Kidney capillary endothelial cell (primary cell): ENCODE data around the gene SYNC.

Source experiments
- DNase-seq: peaks from one replicate; pipeline ENCODE4 v3.0.0-alpha.2; 2018; ENCODE audit warnings: low spot score

The SYNC gene

DNA sequence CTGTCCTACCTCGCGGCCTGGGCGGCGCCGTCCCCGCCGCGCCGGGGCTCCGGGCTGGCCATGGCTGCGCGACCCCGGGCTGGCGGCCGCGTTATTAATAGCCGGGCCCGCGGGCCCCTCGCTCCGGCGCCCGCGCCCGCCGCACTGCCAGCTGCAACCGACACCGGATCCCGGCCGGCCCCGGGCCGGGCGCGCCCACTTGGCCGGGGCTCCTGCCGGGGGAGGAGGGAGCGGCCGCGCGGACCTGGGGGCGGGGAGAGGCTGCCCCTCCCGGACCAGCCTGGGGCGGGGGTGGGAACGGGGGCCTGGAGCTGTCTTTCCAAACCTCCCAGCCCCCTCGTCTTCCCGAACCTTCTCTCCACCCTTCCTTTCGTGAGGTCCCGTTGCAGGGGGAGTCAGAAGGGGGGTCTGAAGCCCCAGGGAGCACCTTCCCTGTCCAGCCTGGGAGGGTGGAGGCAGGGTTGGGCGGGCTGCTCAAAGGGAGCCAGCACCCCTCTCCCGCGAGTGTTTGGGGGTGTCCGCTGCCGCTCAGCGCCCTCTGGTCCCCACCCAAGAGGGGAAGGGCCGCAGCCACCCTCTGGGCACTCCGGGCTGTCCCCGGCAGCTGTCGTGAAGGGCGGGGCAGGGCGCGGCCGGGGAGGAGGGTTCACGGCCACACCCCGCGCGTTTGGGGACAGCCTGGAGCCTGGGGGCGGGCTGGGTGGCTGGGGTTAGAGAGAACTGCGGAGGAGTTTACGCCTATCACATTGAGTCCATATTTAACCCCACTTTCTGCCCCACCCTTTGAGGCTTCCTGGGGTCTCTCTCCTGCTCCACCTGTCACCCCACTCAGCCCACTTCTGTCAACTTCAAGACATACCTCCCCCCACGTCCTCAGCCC lies at the start of gene SYNC:
TSS of gene SYNC (minus strand) at position 172 of the 880 bp plus-strand sequence. CDS start at position 62, 110 bp downstream.
- DNase-seq = no peak

DNA sequence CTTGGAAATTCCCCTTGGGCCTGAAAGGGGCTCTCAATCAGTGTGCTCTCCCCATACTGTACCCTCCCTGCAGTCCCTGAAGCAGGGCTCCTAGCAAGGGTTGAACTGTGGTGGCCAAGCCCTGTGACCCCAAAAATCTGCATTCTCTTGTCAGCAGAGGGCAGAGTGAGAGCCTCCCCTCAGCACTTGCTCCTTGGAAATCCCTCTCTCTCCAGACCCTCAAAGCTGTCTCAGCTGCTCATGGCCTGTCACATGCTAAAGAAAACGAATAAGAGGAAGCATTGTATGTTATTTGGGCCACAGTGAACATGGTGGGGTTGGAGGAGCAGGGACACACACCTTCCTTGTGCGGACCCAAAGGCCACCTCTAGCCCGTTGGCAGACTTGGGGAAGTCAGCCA lies 47.2 kb upstream of the SYNC start:
- DNase-seq = no peak

DNA sequence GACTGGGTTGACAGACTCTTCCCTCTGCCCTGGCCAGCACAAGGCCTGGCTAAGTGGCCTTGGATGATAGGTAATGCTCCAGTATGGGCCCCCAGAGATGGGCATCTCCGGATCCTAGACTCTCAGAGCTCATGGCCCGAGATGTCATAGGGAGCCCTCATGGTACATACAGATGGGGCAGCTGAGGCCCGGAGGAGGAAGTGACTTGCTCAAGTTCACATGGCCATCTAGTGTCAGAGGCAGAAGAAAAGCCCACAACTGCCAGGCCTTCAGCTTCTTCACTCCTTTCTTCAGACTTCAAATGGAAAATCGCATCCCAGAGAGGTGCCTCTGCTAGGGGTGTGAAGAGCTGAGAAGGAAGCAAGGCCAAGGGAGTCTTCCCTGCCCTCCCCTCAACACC lies 46.8 kb upstream of the SYNC start:
- no peak for DNase-seq

GRCh38 chr1:32748926-32749325 lies 46.4 kb upstream of the SYNC start:
- DNase-seq = no peak

DNA sequence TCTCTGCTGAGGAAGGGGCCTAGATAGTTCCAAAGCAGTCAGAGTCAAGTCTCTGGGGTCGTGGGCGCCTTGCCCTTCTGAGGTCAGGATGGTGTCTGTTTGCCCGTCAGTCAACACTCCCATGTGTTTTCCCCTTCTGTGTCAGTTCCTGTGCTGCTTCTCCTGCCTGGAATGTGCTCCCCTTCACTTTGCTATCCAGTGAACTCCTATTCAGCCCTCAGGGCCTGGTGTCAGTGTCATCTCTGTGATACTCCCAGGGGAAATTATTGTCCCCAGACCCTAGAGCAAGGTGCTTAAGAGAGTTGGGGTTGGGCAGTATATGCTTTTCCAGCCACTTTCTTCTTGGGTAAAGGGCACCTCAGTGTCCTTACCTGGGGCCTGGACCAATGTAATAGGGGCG lies 45.8 kb upstream of the SYNC start:
- DNase-seq = no peak

- DNase-seq = no peak
Measured at GRCh38 chr1:32746130-32746529, 43.6 kb upstream of the SYNC start.

DNA sequence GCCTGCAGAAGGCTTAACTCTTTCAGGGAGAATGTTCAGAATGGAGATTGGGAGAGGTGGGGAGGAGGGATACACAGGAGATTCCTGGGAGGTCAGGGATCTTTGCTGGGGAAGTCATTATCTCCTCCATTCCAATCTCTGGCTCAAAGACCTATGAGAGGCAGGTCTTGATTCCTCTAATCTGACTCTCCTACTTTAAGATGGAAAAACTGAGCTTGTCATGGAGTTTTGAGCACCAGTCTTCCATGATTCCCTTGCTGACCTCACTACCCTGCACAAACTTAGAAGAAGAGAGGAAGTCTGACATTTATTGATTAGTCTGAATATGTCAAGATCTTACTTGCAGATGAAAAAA lies 41.5 kb upstream of the SYNC start:
- DNase-seq = no peak

DNA sequence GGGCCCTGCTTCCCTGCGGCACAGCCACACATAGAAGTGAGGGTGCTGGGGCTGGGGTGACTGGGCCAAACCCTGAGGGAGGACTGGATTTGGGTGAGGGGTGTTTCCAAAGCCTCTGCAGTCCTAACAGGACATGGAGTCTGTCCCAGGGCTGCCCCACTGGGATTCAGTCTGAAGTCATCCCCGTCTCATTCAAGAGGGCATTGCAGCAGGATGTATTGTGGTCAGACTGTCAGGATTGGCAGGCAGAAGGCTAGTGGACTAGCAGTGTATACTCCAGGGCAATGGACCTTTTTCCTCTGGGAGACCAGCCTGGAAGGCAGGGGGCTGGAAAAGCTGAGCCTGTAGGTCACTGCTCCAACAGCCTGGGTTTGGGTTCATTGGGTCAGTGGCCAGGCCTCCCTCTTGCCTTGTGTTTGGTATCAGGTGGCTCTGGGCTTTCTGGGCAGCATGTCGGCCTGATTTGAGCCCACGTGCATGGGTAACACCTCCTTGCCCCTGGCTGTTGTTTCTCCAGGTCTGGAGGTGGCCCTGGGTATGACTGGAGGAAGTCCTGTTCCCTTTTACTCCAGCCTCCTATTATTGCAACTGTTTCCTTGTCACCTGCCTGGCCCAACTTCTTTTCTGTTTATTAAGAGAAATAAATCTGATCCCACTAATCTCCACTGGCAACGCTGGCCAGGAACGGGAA lies 41.0 kb upstream of the SYNC start:
- no peak for DNase-seq

GRCh38 chr1:32742956-32743355 lies 40.4 kb upstream of the SYNC start:
- DNase-seq = no peak

DNA sequence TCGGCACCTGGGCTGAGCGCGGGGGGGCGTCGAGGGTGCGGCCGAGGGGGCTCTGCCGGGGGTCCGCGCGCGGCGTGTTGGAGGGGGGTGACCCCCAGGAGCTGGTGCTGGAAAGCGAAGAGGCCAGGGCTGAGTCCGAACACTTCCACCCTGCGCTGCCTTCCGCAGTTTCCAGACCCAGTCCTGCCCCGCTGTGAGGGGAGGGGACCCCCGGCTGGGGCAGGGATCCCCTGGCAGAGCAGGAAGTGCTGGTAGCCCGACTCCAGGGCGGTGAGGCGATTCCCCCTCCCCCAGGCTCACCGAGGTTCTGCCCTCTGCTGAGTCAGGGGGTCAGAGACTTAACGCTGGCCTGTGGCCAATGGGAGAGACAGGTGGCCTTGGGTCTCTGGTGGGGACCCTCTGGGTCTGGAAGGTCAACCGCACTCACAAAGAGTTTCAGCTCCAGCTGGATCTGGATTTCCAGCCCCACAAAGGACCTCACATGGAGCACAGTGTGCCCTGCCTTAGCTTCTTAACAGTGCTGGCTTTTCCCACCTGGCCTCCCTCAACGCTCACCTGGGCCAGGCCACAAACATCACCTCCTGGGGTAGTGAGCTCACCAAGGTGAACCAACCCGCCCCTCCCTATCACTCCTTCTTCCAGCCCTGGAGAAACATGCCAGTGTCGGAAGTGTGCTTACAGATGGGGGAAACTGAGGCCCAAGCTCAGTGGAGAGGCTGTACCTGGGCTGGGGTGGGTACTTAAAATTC lies 39.8 kb upstream of the SYNC start:
- DNase-seq = no peak

DNA sequence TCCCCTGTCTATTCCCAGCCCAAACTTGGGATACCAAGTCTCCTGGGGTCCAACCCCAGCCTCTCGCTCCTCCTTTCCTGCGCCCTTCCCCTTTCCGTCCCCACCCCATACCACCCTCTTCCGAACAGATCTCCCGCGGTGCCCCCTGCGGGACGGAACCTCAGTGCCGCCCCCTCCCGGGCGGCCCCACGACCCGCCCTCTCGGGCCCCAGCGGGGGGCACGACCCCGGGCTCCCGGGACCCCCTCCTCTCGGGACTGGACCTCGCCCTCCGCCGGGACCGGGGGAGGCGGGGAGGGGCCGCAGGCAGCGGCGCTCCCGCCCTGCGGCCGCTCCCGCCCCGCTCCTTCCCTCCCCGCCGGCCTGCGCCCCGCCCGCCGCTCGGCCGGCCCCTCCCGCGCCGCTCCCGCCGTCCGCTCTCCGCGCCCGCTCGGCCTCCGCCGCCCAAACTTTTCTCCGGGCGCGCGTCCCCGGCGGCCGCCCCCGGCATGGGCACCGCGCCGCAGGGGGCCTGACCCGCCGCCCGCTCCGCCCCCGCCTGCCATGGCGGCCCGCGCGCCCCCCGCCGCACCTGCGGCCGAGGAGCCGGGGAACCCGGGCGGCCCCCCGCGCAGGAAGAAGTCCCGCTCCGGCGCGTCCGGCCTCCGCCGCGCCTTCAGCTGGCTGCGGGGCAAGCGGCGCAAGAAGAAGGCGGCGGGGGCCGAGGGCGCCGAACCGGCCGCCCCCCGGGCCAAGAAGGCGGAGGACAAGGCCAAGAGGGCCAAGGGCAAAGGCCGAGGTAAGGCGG lies 39.0 kb upstream of the SYNC start:
- DNase-seq = no peak

DNA sequence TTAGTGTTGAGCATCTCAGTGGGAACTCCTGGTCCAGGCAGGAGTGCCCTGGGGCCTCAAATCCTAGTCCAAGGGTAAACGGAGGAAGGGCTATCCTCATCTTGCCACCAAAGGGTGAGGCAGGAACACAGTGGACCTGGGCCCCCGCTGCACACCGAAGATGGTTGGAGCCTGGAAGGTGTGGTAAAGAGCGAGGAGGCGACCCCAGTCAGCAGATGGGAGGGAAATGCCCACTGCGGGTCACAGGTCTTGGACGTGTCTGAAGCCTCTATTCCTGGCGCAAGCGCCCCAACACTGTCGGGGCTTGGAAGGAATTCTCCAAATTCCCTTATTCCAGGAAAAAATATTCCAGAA lies 38.5 kb upstream of the SYNC start:
- no peak for DNase-seq

DNA sequence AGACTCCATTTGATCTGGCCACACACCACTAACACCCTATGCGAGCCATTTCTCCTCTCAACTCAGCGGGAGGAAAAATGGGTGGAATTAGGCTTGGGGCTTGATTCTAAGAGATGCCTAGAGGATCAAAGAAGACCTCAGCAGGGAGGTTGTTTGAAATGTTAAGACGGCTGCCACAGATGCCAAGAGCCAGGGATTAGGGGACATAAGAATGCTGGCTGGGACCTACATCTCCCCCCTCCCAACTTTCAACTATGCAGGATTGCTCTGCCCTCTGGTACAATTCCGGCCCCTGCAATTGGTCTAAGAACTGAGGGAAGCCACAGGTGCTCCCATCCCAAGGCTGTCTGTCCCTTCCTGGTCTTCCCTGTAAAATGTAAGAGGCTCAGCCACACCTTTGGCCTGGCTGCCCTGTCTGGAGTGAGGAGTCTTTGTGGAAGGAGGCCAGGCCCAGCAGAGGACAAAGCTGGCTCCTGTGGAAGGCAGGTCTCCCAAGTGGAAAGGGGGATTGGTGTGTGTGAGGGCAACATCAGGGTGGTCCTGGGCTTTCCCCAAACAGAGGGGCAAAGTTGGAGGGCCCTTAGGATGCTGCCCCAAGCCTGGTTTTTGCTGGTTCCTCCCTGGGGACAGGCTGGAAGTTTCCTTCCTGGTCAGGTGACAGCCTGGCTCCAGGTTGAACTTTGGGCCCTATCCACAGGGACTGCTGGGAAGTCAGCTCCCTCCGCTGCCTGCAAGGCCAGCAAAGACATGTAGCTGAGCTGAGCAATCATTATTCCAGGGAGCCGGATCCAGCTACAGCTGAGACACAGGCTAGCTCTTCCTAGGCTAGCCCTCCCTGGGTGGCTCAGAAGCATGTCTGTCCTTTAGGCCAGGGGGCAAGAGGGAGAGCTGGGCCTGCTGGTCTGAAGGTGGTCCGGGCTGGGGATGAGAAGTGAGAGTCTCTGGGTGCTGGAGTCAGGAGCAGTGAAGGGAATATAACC lies 34.5 kb upstream of the SYNC start:
- no peak for DNase-seq

GRCh38 chr1:32733582-32734321 lies 31.2 kb upstream of the SYNC start:
- no peak for DNase-seq

DNA sequence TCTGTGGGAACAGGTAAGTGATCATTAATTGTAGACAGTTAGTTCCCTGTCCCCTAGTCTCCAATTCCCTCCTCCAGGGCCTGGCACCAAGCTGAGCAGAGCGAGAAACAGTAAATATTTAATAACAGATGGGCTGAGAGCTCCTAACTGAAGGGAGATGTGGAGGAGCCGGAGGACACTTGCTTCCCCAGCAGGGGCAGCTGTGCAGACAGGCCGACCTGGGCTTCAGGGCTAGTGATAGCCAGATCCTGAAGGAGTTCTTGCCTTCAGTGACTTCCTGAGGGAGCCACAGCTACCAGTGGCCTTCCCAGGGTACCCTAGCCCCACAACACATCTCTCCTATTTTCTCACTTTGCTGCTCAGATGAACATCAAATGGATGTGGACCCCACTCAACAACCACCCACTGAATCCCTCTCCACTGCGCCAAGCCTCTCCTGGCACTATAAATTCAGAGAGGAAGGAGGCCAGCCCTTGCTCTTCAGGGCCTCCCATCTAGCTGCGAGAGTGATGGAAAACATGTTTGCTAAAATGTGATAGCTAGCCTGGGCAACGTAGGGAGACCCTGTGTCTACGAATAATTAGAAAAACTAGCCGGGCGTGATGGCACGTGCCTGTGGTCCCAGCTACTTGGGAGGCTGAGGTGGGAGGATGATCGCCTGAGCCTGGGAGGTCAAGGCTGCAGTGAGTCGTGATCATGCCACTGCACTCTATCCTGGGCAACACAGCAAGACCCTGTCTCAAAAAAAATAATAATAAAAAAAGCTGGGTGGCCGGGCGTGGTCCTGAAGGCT lies 26.9 kb upstream of the SYNC start:
- no peak for DNase-seq

DNA sequence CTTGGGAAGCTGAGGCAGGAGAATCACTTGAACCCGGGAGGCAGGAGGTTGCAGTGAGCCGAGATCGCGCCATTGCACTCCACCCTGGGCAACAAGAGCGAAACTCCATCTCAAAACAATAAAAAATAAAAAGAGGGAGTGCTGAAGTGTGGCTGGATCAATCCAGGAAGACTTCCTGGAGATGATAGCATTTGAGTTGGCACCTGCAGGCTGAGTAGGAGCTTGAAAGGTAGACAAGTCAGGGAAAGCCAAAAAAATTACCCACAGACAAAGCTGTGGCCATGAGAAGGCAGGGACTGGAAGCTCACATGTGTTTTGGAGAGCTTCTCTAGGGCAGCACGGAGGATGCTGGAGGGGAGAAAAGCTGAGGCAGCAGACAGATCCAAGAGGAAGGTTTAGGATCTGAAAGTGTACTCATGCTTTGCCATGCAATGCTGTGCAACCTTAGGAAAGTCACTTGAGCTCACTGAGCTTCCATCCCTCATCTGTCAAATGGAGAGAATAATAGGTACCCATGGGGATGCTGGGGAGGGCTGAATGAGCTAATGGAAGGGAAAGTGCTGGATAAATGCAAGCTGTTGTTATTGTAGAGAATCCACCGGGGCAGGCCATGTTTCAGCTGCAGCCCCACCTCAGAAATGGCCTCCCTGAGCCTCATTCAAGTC lies 26.0 kb upstream of the SYNC start:
- DNase-seq = no peak

DNA sequence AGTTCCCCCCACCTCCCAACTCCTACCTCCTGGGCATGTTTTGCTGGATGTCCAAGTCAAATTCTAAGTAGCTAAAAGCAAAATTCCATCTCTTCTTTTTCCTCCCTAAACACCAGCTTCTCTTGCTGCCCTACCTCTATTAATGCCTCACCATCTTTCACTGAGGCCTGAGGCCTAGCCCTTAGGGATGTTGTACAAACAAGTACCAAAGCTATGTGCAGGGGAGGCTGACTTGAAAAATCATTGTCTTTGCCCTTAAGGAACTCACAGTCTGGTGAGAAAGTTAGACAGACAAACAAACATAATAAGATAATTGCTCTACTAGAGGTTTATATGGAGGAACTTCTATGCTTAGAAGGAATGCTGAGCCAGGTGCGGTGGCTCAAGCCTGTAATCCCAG lies 25.3 kb upstream of the SYNC start:
- DNase-seq = no peak

GRCh38 chr1:32725615-32725982 lies 23.0 kb upstream of the SYNC start:
- no peak for DNase-seq
